GM21619 (cell line): ENCODE results near the gene TEX51.

Experiments
- ATAC-seq: cut with Tn5 transposase; IDR thresholded peaks from one replicate; pipeline ENCODE4 v1.9.1; 2021; ENCODE audit not compliant: unreplicated experiment

Gene TEX51

GRCh38 chr2:126877861-126878565 is 20.7 kb upstream of the TEX51 start:
- no peak for ATAC-seq

DNA sequence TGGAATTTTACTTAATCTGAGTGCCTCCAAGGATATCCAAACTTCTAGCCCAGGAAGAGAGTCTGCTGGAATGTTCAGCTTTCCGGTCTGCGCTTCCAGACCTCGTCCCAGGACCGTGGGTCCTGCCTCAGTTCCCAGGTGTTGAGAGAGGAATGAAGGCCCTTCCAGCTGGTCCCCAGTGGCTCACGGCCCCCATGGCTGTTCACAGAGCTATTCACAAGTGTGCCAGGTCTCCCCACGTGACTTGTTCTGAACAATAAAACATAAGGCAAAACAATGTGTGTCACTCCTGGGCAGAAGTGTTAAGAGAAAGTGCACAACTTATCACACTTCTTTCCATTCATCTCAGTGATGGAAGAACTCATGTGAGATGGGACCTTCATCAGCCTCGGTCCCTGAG is 20.1 kb upstream of the TEX51 start:
- no peak for ATAC-seq

DNA sequence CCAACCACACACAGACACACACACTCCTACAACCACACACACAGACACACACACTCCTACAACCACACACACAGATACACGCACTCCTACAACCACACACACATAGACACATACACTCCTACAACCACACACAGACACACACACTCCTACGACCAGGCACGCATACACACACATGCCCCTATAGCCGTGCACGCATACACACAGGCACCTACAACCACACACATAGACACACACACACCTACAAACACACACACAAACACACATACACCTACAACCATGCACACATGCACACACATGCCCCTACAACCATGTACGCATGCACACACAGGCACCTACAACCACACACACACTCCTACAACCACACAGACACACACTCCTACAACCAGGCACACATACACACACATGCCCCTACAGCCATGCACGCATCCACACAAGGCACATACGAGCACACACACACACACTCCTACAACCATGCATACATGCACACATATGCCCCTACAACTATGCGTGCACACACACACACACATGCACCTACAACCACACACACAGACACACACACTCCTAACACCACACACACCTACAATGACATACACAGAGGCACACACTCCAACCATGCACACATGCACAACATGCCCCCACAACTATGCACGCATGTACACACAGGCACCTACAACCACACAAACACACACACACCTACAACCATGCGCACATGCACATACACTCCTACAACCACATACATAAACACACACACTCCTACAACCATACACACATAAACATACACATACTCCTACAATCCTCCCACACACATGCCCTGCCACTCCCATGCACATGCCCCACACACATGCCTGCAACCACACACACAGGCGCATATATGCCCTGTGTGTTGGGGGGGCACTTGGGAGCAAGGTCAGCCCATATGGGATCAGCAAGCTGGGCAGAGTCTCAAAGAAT is 19.1 kb upstream of the TEX51 start:
- ATAC-seq, result no peak

DNA sequence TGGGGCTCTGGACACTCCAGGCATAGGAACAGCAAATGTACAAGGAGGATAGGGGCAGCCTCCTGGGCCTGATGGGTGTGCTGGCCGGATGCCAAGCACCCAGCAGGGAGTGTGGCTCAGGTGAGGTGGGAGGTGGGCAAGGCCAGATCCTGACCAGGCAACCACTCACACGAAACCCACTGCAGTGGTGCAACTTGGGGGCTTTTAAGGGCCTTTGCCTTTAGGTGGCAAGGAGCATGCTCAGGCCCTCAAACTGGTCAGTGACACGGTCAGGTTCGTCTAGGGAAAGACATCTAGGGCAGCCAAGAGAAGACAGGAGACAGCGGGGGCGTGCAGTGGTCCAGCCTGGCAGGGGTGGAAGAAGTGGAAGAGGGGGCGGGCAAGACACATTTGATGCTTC is 18.4 kb upstream of the TEX51 start:
- no peak for ATAC-seq

GRCh38 chr2:126880817-126881216 is 17.9 kb upstream of the TEX51 start:
- no peak for ATAC-seq

GRCh38 chr2:126881591-126881990 is 17.1 kb upstream of the TEX51 start:
- no peak for ATAC-seq

DNA sequence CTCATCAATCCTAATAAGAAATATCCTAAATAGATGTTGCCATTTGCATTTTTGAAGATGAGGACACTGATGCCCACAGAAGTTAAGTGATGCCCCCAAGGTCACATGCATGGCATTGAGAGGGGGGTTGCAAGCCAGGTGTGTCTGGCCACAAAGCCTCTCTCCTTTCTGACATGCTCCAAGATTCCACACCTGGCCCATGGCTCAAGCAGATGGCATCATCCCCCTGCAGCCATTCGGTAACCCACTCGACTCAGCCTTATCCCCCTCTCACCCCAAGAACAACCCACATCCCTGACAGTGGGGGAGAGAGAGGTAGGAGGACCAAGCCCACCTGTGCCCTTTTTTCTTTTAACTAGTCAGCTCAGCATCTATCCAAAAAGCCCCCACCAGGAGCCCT is 16.5 kb upstream of the TEX51 start:
- ATAC-seq, result no peak

DNA sequence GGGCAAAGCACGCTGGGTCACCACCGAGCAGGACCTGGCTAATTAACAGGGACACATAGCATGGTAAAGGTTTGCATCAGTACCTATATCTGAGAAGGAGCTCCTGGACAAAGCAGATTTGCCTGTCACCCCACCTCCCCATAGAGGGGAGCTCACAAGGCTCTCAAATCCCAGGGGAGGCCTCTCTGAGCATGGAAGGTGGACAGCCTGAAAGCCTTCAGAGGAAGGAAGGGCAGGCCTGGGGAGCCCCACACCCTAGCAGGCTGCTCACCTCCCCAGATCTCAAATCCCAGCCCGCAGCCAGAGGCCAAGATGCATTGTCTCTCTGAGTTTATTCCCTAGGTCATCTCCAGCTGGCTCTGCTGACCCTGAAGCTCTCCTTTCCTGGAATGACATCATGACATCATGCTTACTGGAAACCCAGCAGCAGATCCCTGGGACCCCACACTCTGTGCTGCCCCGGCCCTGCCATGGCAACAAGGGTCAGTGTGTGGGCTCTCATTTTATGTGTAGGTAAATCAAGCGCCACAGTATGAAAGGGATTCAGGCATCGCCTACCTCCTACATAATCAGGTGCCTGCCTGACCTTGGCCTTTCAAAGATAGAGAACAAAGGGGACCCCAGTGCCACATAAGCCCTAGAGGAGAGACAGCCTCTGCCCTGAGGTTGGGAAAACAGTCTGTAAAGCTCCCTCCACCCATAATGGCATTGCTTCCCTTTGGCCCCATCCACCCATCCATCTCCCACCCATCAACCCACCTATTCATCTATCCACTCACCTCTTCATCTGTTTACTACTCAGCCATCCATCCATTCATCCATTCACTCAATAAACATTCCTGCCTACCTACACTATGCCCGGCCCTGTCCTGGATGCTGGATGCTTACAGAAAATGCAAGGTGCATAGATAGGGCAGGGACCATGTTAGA is 15.7 kb upstream of the TEX51 start:
- no peak for ATAC-seq

- no peak for ATAC-seq
These were observed 15.0 kb upstream of the TEX51 start for GRCh38 chr2:126883666-126884040.

- no peak for ATAC-seq
These were observed 13.6 kb upstream of the TEX51 start for GRCh38 chr2:126884861-126885750.

DNA sequence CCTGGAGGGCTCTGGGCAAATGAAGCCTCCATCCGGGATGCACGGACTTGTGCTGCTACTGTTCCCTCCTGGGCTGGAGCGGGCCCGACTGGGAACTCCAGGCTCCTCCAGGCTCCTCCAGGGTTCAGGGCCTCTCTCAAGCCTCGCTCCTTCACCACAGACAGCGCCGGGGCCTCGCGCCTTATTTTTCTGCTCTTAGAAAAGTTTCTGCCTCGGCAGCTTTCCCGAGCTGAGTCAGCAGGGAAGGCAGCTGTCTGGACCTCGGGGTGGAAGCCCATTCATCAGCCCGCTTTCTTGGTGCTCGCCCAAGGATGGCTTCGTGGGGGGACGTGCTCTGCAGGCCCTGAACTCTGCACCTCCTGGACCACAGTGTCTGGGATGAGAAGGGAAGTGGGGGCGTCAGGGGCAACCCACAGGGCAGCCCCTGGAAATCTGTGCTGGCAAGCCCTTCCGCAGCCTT is 12.9 kb upstream of the TEX51 start:
- ATAC-seq, result no peak

DNA sequence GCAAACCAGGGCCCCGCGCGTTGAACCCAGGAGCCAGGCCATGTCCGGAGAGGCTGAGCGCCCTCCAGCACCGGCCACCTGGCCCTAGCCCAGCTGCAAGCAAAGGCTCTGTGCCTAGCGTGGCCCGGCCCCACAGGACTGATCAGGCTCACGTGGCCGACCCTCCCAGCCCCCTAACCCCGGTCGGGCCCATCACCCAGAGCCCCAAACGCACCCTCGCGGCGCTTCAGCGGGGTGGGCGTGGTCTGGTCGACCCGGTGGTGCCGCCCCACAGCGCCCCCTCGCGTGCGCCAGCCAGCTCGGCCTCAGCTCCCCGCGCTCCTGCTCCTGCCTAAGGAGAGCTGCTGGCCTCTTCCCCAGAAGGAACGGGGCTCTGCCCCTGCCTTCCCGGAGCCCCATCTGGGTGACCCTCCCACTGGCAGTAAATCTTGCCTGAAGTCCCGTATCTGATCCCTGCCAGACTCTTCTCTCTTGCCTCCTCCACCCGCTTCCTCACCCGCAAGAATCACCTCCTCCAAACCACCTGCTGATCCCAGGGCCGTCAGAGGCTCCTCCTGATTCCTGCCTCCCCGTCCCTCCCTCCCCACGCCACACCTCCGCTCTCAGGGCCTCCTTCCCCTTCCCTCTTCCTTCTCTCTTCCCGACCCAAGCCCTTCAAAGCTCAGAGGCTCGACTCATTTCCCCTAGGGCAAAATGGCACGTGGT is 12.3 kb upstream of the TEX51 start:
- peak; percentile 89 for ATAC-seq

DNA sequence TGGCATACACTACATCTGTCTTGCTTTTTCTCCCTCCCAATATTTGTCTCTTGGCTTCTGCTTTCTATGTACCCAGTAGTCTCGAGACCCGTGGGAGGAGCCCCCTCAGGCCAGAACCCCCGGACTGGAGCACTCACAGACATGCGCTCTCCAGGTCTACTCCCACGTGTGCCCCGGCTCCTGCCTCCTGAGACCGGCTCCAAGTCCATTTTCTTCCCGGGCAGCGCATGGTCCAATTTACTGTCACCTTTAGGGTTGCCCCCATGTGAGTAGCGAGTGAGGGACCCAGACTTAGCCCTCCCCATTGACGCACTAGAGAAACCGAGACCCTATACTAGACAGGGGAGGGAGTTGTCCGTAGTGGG is 11.8 kb upstream of the TEX51 start:
- no peak for ATAC-seq

DNA sequence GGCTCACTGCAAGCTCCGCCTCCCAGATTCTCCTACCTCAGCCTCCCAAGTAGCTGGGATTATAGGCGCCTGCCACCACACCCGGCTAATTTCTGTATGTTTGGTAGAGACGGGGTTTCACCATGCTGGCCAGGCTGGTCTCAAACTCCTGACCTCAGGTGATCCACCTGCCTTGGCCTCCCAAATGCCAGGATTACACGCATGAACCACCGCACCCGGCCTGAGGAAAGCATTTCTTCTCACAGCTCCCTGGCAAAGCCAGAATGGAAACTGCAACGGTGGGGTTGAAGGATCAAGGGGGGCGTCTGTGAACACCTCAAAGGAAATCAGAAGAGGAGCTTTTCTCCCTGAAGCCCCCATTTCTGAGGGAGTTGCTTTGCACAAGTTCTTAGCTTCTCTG is 11.2 kb upstream of the TEX51 start:
- ATAC-seq, result no peak

- no peak for ATAC-seq
These were observed 10.6 kb upstream of the TEX51 start for GRCh38 chr2:126888046-126888445.

DNA sequence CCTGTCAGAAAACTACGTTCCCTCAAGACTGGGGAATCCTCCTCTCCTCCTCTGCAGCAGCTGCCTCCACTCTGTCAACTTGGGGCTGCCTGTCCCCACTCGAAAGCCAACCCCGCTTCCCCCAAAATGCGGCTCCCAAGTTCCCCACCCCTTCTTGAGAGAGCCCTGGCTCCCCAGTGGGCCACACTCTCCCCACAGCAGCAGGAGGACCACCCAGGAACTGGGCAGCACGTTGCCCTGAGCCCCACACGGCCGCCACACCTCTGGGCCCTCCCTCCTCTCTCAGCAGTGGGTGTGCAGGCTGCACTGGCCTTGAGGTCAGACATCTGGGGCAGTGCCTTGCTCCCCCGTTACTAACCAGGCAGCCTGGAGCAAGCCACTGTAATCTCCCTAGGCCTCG is 9.6 kb upstream of the TEX51 start:
- no peak for ATAC-seq

- no peak for ATAC-seq
These were observed 9.1 kb upstream of the TEX51 start for GRCh38 chr2:126889496-126890135.

DNA sequence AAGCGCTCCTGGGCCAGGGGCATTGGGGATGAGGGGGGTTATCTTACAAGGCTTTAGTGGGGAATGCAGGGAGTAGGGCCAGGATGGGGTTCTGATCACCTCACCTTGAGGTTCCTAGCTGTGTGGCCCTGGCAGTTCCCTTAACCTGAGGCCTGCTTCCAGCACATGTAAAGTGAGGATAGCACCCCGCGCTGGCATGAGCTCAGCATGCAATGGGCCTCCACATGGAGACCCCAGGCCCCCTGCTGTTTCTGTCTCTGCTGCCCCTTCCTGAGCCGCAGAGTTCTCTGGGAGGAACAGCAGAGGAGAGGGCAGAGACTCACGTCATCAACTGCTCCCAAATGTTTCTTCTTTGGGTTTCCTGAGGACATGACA is 8.6 kb upstream of the TEX51 start:
- ATAC-seq, result no peak
